Endothelial cell (in vitro differentiated cells): ENCODE results near the gene DYSF. TPM values are rescaled to one million over a fixed set of nuclear protein-coding genes. Genes with fewer than 3 reads are reported as not detected.

Experiments
- DNase-seq: peaks from one replicate; pipeline ENCODE4 v3.0.0; 2021; ENCODE audit warnings: low spot score
- H3K27ac Mint-ChIP-seq: one replicate; pipeline ENCODE4 v1.8.0; 2021; ENCODE audit warnings: mixed read lengths, inconsistent platforms; ENCODE audit not compliant: unreplicated experiment
- H3K27me3 Mint-ChIP-seq: one replicate; pipeline ENCODE4 v1.8.0; 2021; ENCODE audit warnings: mild to moderate bottlenecking, moderate library complexity, mixed read lengths, inconsistent platforms; ENCODE audit not compliant: unreplicated experiment
- H3K36me3 Mint-ChIP-seq: one replicate; pipeline ENCODE4 v1.8.0; 2021; ENCODE audit warnings: mild to moderate bottlenecking, low read depth, mixed read lengths, inconsistent platforms; ENCODE audit not compliant: unreplicated experiment
- H3K4me1 Mint-ChIP-seq: one replicate; pipeline ENCODE4 v1.8.0; 2021; ENCODE audit warnings: mild to moderate bottlenecking, mixed read lengths, inconsistent platforms; ENCODE audit not compliant: unreplicated experiment
- H3K4me3 Mint-ChIP-seq: one replicate; pipeline ENCODE4 v1.8.0; 2021; ENCODE audit warnings: mild to moderate bottlenecking, mixed read lengths, inconsistent platforms; ENCODE audit not compliant: unreplicated experiment
- H3K9me3 Mint-ChIP-seq: one replicate; pipeline ENCODE4 v1.8.0; 2021; ENCODE audit warnings: mixed read lengths, inconsistent platforms; ENCODE audit not compliant: unreplicated experiment
- total RNA-seq: library from RNA; stranded (reverse); fragmentation: NEBNext Ultra II Directional; extraction: Animal tissue kit (Norgen Biotek cat#: 25700); gene quantifications from one replicate; pipeline ENCODE4 v1.2.1, GENCODE V29; 2021; ENCODE audit not compliant: unreplicated experiment
- TF ChIP-seq, protein P1 (sequence below): fragments of 200-600 bp; sonication (generic); IDR thresholded peaks from one replicate; pipeline ENCODE4 v1.5.0; 2021; ENCODE audit warnings: antibody characterized with exemption; ENCODE audit not compliant: unreplicated experiment

Gene DYSF
- total RNA-seq, 1 donor from 2014 or later: 566 TPM

DNA sequence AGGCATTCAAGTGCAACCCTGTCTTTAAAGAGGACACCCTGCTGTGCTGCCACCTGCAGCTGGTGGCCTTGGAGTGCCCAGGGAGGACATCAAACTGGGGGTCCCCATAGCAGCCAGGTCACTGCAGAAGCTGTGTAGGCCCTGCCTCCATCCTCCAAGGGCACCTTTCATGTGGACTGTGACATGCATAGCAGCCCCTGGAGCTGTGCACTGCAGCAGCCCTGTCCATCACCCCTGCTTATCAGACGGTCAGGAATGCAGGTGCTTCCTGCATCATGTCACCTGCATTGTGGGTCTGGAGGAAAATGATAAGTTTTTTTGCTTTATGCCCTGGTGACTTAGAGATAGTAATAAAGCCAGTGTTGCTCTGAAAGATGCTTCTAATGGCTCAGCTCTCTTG lies 155.7 kb downstream of the DYSF start:
- H3K27me3 Mint-ChIP-seq: peaks cover 45% of the 10 kb centered on the region
- H3K4me1 Mint-ChIP-seq: peaks cover 62% of the 10 kb centered on the region
- H3K27ac Mint-ChIP-seq: no peak overlapping the region
- H3K9me3 Mint-ChIP-seq: no peaks in the 10 kb centered on the region
- peaks cover 60% of the 10 kb centered on the region for H3K36me3 Mint-ChIP-seq
- peak overlapping the region; percentile 11 for H3K4me3 Mint-ChIP-seq
- TF ChIP-seq, protein P1, sequence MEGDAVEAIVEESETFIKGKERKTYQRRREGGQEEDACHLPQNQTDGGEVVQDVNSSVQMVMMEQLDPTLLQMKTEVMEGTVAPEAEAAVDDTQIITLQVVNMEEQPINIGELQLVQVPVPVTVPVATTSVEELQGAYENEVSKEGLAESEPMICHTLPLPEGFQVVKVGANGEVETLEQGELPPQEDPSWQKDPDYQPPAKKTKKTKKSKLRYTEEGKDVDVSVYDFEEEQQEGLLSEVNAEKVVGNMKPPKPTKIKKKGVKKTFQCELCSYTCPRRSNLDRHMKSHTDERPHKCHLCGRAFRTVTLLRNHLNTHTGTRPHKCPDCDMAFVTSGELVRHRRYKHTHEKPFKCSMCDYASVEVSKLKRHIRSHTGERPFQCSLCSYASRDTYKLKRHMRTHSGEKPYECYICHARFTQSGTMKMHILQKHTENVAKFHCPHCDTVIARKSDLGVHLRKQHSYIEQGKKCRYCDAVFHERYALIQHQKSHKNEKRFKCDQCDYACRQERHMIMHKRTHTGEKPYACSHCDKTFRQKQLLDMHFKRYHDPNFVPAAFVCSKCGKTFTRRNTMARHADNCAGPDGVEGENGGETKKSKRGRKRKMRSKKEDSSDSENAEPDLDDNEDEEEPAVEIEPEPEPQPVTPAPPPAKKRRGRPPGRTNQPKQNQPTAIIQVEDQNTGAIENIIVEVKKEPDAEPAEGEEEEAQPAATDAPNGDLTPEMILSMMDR: no peak
- DNase-seq: peak; percentile 2

DNA sequence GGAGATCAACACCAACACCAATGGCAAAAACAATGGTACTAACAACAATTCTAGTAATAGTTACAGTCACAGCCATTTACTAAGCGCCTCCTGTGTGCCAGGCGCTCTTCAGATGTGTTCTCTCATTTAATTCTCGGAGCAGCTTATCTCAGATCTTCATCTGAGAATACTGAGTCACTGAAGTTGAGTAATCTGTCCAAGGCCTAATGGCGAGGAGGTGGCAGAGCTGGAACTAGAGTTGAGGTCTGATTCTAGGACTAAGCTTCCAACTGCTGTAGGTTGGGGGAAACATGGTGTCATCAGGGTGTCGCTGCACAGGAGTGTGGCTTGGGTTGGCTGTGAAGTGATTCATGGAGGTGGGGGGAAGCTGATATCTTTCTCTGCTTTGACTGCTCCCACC lies 156.1 kb downstream of the DYSF start:
- Mint-ChIP-seq H3K27ac (peak overlapping the region; percentile 37), H3K9me3 (no peaks in the 10 kb centered on the region), H3K36me3 (peaks cover 64% of the 10 kb centered on the region), H3K27me3 (peaks cover 46% of the 10 kb centered on the region), H3K4me3 (no peak overlapping the region), H3K4me1 (peaks cover 61% of the 10 kb centered on the region)
- DNase-seq: peak; percentile 2
- TF ChIP-seq, protein P1: no peak

DNA sequence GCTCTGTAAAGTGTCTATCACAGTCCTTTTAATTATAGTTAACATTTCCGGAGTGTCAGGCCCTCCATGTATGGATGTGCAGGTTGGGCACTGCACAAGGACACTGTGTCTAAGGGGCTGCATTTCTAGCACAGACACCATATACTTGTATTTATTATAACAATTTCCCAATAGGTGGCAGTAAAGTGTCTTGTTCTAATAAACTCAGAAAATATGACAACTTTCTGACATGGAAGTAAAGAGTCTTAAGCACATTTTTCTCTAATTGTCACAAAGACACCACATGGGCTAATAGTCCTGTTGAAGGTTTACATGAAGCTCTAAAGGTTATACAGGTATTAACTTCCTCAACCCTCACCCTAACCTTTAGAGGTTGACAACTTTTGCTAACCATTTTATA lies 156.6 kb downstream of the DYSF start:
- Mint-ChIP-seq H3K4me3 (no peak overlapping the region), H3K4me1 (peaks cover 61% of the 10 kb centered on the region), H3K36me3 (peaks cover 69% of the 10 kb centered on the region), H3K9me3 (no peaks in the 10 kb centered on the region), H3K27me3 (peaks cover 47% of the 10 kb centered on the region), H3K27ac (no peak overlapping the region)
- TF ChIP-seq, protein P1: no peak
- DNase-seq: no peak

DNA sequence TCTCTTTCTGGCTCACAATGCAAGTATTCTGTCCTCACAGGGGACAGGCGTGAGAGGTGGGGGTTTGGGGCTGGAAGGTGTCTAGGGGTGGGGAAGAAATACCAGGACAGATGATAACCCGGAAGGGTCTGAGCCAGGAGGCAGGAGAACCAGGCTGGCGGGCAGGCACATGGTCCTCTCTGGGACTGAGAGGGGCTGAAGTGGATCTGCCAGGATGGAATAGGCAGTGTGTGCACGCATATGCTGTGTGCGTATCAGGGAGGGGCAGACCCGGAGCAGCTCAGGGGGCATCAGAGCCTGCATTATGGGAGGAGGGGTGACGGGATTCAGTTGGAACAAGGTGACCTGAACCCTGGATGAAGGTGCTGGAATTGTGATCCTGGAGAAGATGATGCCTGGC lies 157.3 kb downstream of the DYSF start:
- no peak for DNase-seq
- peaks cover 70% of the 10 kb centered on the region for H3K36me3 Mint-ChIP-seq

DNA sequence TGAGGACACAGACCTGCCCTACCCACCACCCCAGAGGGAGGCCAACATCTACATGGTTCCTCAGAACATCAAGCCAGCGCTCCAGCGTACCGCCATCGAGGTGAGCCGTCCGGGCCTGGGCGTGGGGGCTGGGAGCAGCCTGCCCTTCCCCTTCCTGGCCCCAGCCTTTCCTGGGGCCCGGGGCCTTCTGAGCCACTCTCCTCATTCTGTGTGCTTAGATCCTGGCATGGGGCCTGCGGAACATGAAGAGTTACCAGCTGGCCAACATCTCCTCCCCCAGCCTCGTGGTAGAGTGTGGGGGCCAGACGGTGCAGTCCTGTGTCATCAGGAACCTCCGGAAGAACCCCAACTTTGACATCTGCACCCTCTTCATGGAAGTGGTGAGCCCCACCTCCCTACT lies 157.9 kb downstream of the DYSF start:
- Mint-ChIP-seq H3K27ac (no peak overlapping the region), H3K4me3 (peak overlapping the region; percentile 74), H3K9me3 (no peaks in the 10 kb centered on the region), H3K27me3 (peaks cover 44% of the 10 kb centered on the region), H3K4me1 (peaks cover 49% of the 10 kb centered on the region), H3K36me3 (peaks cover 67% of the 10 kb centered on the region)
- DNase-seq: no peak
- TF ChIP-seq, protein P1: no peak

More for the DNA sequence above, 157.3 kb downstream of the DYSF start:
- H3K27me3 Mint-ChIP-seq: peaks cover 49% of the 10 kb centered on the region
- H3K9me3 Mint-ChIP-seq: no peaks in the 10 kb centered on the region
- TF ChIP-seq, protein P1: no peak
- H3K4me3 Mint-ChIP-seq: no peak overlapping the region
- no peak overlapping the region for H3K27ac Mint-ChIP-seq
- peaks cover 54% of the 10 kb centered on the region for H3K4me1 Mint-ChIP-seq
